HG02763 (cell line): ENCODE data around the gene CCNYL1.
"Not testable (repeated sequence)": the region's sequence is repeated elsewhere in the genome, so short reads cannot be mapped to it uniquely, and the experiment has no call there.

ENCODE experiments used
- ATAC-seq: cut with Tn5 transposase; IDR thresholded peaks from one replicate; pipeline ENCODE4 v1.9.1; 2021; ENCODE audit warnings: mild to moderate bottlenecking, moderate library complexity; ENCODE audit not compliant: unreplicated experiment

Gene CCNYL1

GRCh38 chr2:207710814-207711740, at the start of gene CCNYL1:
CCNYL1 (plus strand) TSS chr2:207711640; CDS start chr2:207711897, 257 bp downstream.
- ATAC-seq: peak; percentile 97

GRCh38 chr2:207662203-207662602, 49.2 kb upstream of the CCNYL1 start:
- peak; percentile 94 for ATAC-seq

- ATAC-seq: no peak
These were observed 47.4 kb upstream of the CCNYL1 start for GRCh38 chr2:207663870-207664545.

GRCh38 chr2:207670887-207671286, 40.6 kb upstream of the CCNYL1 start:
- no peak for ATAC-seq

- ATAC-seq: no peak
These were observed 38.0 kb upstream of the CCNYL1 start for GRCh38 chr2:207673431-207673830.

GRCh38 chr2:207674266-207674774, 37.1 kb upstream of the CCNYL1 start:
- no peak for ATAC-seq

GRCh38 chr2:207674826-207675225, 36.6 kb upstream of the CCNYL1 start:
- ATAC-seq: no peak

- ATAC-seq: no peak
These were observed 34.5 kb upstream of the CCNYL1 start for GRCh38 chr2:207676827-207677354.

GRCh38 chr2:207681431-207681830, 30.0 kb upstream of the CCNYL1 start:
- ATAC-seq: no peak

GRCh38 chr2:207682557-207682956, 28.9 kb upstream of the CCNYL1 start:
- ATAC-seq: no peak

GRCh38 chr2:207683438-207683837, 28.0 kb upstream of the CCNYL1 start:
- ATAC-seq: no peak

GRCh38 chr2:207683879-207684627, 27.4 kb upstream of the CCNYL1 start:
- ATAC-seq: no peak

- ATAC-seq: no peak
These were observed 24.6 kb upstream of the CCNYL1 start for GRCh38 chr2:207686812-207687211.

GRCh38 chr2:207688597-207688996, 22.8 kb upstream of the CCNYL1 start:
- ATAC-seq: no peak

- ATAC-seq: not testable (repeated sequence)
These were observed 20.5 kb upstream of the CCNYL1 start for GRCh38 chr2:207690845-207691461.

GRCh38 chr2:207692206-207693065, 19.0 kb upstream of the CCNYL1 start:
- ATAC-seq: no peak

GRCh38 chr2:207693641-207694249, 17.7 kb upstream of the CCNYL1 start:
- ATAC-seq: no peak

GRCh38 chr2:207694811-207695281, 16.6 kb upstream of the CCNYL1 start:
- no peak for ATAC-seq

- no peak for ATAC-seq
These were observed 16.1 kb upstream of the CCNYL1 start for GRCh38 chr2:207695293-207695692.
